Stimulated activated CD8-positive, alpha-beta memory T cell treated with anti-CD3 and anti-CD28 coated beads, Interleukin-12 subunit alpha, Interleukin-12 subunit beta, amount 100 ng/mL, for 1 hour (primary cell): ENCODE results near the gene KLF9.
"Not testable (repeated sequence)": the region's sequence is repeated elsewhere in the genome, so short reads cannot be mapped to it uniquely, and the experiment has no call there.

Source experiments
- DNase-seq: peaks from one replicate; pipeline ENCODE4 v3.0.0-alpha.2; 2020; ENCODE audit warnings: low read depth

KLF9 gene

DNA sequence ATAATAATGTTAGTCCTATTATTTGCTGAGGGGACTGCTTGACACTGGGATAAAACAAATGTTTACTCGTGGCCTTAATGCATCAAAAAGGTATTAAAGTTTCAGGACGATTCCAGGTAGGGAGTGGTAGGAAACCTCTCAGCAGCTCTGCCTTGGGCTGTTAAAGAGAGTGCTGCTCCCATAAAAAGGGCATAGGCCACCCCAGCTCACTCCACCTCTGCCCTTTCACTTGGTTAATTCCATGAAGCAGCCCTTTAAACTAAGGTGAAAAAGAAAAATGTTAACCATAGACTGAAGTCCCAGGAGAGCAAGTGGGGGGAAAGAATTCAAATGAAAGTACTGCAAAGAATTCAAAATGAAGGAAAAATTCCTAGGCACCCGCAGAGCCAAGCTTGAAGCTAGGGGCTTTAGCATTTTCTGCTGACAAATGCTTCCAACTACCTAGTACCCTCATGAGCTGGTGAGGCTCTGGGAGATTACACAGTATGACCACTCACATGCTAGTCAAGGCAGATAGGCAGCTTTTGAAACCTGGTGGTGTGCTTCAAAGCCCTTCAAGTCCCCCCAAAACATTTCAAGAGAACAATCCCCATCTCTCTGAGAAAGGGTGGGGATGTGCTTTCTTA is 8.5 kb downstream of the KLF9 start:
- no peak for DNase-seq

- no peak for DNase-seq
These were observed 10.2 kb downstream of the KLF9 start for GRCh38 chr9:70404261-70404660.

- no peak for DNase-seq
These were observed 10.8 kb downstream of the KLF9 start for GRCh38 chr9:70403618-70404025.

- DNase-seq = no peak
These were observed 11.3 kb downstream of the KLF9 start for GRCh38 chr9:70403166-70403565.

DNA sequence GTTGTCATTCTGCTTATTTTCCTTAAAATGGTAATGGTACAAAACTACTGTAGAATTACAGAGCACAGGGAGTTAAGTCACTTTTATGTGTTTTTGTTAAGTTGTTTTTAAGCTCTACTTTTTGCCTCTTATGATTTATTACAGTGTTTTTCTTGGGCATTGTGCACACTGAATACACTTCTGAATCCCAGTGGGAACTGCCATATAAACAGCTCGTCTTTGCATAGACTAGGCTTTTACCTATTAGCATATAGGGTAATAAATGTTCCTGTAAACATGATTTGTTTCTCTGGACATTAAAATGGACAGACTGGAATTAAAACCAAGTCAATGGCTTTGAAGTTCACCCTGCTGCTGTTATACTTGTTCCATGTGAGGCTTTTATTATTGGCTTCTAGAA is 12.2 kb downstream of the KLF9 start:
- DNase-seq = no peak

- DNase-seq = not testable (repeated sequence)
These were observed 13.2 kb downstream of the KLF9 start for GRCh38 chr9:70401241-70401640.

- DNase-seq = no peak
These were observed 14.2 kb downstream of the KLF9 start for GRCh38 chr9:70400107-70400892.

- no peak for DNase-seq
These were observed 15.3 kb downstream of the KLF9 start for GRCh38 chr9:70399141-70399540.

- no peak for DNase-seq
These were observed 16.3 kb downstream of the KLF9 start for GRCh38 chr9:70398145-70398556.

- DNase-seq = no peak
These were observed 18.8 kb downstream of the KLF9 start for GRCh38 chr9:70395652-70396051.

- no peak for DNase-seq
These were observed 21.6 kb downstream of the KLF9 start for GRCh38 chr9:70392850-70393249.

- DNase-seq = no peak
These were observed 22.3 kb downstream of the KLF9 start for GRCh38 chr9:70392189-70392588.

DNA sequence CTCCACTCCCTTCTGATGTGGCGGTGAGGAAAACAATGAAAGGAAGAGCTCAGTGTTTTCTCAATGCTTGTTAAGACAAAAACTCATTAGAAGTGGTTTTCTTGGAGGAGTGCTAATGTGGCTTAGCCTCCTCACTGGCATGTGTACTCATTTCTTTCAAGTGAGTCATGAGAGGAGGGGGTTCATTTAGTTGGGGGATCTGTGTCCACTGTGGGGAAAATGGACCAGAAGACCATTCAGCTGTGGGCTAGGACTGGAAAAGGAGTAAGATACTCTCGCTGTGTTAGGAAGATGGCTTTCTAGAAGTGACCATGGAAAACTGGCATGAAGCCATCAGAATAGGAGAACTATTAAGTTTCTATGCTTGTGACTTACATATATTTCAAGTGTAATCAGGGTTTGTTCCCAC is 23.5 kb downstream of the KLF9 start:
- DNase-seq = no peak

DNA sequence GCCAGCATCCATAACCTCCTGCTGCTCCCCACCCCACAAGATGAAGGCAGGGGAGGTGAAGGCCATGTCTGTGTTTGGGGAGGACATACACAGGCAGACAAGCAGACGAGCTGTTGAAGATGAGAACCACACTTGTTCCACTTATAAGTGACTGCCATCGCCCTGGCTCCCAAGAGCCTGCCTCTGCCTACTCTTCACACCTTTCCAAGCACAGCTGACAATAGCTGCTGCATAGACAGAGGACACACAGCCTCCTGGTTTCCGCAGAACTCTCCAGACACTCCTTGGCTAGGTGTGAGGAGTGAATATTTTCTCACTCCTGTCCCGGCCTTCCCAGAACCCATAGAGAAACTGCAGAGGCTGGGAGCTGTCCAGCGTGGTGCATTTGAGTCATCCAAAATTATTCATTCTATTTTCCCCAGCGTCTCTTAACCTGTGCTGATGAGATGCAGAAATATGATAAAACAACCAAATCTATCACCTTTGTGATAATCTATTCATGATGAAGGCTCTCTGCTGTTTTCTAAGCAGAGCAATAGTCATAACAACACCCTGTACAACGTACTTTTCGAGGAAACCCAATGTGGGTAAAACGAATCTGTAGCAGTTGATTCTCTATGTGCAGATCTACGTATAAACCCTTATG is 24.7 kb downstream of the KLF9 start:
- DNase-seq = no peak

DNA sequence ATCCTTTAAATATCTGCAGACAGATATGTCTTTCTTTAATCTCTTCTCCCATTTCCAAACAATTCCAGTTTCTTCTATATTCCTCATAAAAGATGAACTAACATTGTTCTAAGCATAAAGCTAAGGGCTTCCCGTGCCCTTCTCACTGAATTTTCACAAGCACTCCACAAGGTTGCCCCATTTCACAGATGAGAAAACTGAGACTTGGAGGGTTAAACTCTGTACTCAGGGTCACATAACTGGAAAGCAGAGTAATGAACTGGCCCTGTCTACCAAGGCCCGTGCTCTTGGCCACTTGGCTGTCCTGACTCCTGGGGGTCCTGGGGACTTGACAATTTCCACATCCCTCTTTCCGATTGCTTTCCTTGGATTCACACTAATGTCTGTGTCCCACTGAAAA is 25.3 kb downstream of the KLF9 start:
- no peak for DNase-seq

DNA sequence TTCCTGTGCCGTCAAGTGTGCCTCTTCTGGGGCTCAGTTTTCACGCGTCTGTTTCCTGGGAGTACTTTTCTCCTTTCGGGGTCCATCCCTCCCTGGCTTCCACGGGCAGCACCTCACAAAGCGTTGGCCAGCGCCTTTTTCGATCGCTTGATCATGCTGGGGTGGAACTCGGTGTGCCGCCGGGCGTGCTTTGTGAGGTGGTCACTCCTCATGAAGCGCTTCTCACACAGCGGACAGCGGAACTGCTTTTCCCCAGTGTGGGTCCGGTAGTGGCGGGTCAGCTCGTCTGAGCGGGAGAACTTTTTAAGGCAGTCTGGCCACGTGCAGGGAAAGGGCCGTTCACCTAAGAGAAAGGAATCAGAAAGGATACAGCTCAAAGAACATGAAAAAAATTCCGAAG is 26.8 kb downstream of the KLF9 start:
- DNase-seq = no peak

GRCh38 chr9:70385426-70385825 is 29.0 kb downstream of the KLF9 start:
- DNase-seq = no peak

DNA sequence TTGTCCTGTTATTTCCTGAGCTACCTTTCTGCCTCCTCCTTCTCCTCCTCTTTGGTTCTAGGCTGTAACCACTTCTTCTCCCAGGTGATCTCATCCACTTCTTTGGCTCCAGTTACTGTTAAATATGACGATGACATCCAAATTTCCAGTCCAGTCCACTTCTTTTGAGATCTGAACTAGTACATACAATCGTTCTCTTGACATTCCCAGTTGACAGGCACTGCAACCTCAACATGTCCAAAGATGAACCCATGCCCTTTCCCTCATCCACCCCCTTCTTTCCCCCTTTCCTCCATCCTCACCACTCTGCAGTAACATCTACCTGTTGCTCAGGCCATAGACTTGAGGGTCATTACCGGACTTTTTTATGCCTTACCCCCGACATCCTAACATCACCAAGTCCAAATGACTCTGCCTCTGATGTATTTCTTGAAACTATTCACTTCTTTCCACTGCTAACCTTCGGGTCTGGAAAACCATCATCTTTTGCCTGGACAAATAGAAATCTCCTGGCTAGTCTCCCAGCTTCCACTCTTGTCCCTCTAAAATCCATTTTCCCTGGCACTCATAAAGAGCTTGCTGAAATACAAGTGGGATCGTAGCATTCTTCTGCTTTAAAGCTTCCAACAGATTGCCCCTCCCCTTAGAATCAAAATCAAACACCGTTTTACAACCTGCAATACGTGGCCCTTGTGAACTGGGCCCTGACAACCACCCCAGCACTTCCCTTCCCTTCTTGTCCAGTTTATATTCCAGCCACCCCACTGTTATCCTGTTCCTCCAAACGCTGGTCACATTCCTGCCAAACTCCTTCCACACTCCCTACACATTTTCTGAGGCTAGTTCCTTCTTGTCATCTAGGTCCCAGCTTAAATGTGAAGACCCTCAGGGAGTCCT is 31.5 kb downstream of the KLF9 start:
- DNase-seq = no peak

GRCh38 chr9:70382046-70382708 is 32.3 kb downstream of the KLF9 start:
- no peak for DNase-seq

- no peak for DNase-seq
These were observed 39.4 kb downstream of the KLF9 start for GRCh38 chr9:70374962-70375618.

GRCh38 chr9:70367305-70367930 is 47.0 kb downstream of the KLF9 start:
- DNase-seq = no peak
